ENCODE measurements around the gene AVP.

GRCh38 chr20:3037654-3038053, 46.9 kb downstream of the AVP start:
- TF ChIP-seq ATF1 (CRISPR knock-in tag; IDR thresholded peaks at IDR 0.05): no peak
- no peak for TF ChIP-seq ATF1 (tag; IDR thresholded peaks at IDR 0.05)
- TF ChIP-seq CTCF (IDR thresholded peaks at IDR 0.05 in 2 of 3, conservative IDR thresholded peaks at IDR 0.05 in 1 of 3; ENCODE audit: insufficient read depth in 2 of 3, low read depth in 1 of 3, low read length in 3 of 3): no peak
- TF ChIP-seq BHLHE40 (IDR thresholded peaks at IDR 0.05; ENCODE audit: low read length): no peak
- TF ChIP-seq NFYB (IDR thresholded peaks at IDR 0.05; ENCODE audit: extremely low read depth, insufficient read length): no peak
- no peak for TF ChIP-seq ZNF512 (tag; IDR thresholded peaks at IDR 0.05)
- TF ChIP-seq CEBPB (tag; IDR thresholded peaks at IDR 0.05): no peak
- TF ChIP-seq NFXL1 (CRISPR knock-in tag; IDR thresholded peaks at IDR 0.05): no peak
- no peak for TF ChIP-seq BRCA1 (IDR thresholded peaks at IDR 0.05)
- TF ChIP-seq BRCA1 (CRISPR knock-in tag; IDR thresholded peaks at IDR 0.05): no peak
- no peak for TF ChIP-seq PHF8 (IDR thresholded peaks at IDR 0.05; ENCODE audit: borderline replicate concordance, low read length)
- TF ChIP-seq ELF1 (tag; IDR thresholded peaks at IDR 0.05): no peak
- TF ChIP-seq CHD4 (IDR thresholded peaks at IDR 0.05; ENCODE audit: insufficient read depth, insufficient replicate concordance, low read depth, low read length, poor library complexity, severe bottlenecking): no peak
- no peak for TF ChIP-seq MLX (CRISPR knock-in tag; conservative IDR thresholded peaks at IDR 0.05)
- no peak for TF ChIP-seq ZBTB5 (IDR thresholded peaks at IDR 0.05)
- no peak for TF ChIP-seq UBTF (IDR thresholded peaks at IDR 0.05; ENCODE audit: borderline replicate concordance in 1 of 2, low read depth in 2 of 2, low read length in 2 of 2)

All from K562 (cell line).